GM04503 (cell line): ENCODE data around the gene BFSP2.
"Not testable (repeated sequence)": the region's sequence is repeated elsewhere in the genome, so short reads cannot be mapped to it uniquely, and the experiment has no call there.

ENCODE experiments used
- DNase-seq: peaks from one replicate; pipeline ENCODE4 v3.0.0-alpha.2; 2012; ENCODE audit warnings: low read depth

Gene BFSP2

GRCh38 chr3:133457025-133457424, 57.2 kb downstream of the BFSP2 start:
- no peak for DNase-seq

DNA sequence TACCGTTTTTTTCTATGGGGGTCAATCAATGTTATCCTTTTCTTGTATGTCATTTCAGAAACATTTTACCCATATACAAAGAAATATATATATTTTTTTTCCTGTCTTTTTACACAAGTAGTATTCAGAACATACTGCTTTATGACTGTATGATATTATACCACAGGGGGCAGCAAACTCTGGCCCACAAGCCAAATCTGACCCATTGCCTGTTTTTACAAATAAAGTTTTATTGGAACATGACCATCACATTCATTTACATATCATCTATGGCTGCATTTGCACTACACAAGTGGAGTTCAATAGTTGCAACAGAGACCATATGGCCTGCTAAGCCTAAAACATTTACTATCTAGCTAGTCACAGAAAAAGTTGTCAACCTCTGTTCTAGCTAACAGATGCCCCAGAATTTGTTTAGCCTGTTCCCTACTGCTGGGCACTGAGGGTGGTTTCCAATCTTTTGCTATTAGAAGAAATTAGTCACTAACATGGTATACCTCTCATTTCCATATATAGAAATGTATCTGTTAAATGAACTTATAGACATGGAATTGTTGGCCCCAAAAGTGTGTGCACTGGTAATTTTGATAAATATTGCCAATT, 57.7 kb downstream of the BFSP2 start:
- DNase-seq = no peak

DNA sequence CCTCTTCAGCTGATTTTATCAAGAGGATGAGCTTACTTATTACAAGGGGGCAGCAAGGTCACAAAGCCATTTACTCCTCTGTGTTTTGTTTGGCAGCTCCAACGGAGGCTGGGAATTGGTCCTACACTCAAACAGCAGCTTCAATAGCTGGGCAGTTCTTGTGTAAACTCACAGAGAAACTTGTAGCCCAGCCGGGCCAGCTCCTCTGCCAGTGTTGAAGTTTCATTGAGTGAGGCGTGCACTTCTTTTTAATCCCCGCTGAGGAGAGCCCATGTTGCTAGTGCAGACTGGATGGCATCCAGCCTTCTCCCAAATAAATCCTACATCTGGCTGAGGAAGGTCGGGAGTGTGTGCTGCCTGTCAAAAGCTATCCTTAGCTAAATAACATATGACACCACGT, 59.5 kb downstream of the BFSP2 start:
- DNase-seq = no peak

GRCh38 chr3:133460809-133461208, 61.0 kb downstream of the BFSP2 start:
- DNase-seq = no peak

DNA sequence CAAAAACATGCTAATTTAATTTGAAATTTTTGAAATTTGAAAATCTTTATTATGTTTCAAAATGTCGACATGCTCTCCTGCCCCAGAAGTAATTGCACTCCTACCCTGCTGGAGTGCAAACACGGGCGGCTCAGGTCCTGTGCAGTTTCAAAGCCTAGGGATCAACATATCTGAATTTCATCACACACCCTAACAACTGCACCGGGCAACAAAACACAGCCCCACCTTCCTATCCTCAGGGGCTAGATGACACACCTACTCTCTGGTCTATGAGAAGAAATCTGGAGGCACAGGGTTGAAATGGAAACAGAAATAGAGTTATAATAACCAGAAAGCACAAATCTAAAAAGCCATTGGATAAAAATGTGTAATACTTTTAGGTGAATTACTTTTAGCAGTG, 61.4 kb downstream of the BFSP2 start:
- DNase-seq = no peak

GRCh38 chr3:133463347-133463860, 63.5 kb downstream of the BFSP2 start:
- no peak for DNase-seq

GRCh38 chr3:133464573-133464972, 64.7 kb downstream of the BFSP2 start:
- no peak for DNase-seq

DNA sequence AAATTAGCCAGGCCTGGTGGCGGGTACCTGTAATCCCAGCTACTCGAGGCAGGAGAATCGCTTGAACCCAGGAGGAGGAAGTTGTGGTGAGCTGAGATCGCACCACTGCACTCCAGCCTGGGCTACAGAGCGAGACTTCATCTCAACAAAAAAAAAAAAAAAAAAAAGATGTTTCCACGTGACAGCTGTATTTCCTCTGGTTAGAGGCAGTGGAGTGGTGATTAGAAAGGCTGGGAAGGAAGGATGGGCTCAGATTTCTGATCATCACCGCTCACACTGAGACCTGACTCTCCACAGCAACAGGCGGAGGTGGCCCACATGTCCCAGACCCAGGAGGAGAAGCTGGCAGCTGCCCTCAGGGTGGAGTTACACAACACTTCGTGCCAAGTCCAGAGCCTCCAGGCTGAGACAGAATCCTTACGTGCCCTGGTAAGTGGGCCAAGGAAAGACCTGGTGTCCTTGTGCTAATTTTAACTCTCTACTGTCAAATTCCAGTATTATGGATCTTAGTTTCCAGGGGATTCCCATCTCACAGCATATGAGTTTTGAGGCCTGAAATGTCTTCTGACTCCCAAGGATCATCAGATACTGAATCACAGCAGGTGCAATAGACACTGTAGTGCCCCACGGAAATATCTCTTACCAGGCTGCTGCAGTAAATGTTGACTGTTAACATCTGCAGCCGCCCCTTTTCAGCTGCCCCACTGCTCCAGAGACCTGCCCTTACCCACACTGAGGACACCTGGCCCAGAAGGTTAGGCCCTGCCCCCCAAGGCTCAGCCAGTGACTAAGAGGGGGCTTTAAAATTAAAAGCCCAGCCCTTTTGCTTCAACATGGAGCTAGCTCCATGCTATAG, 66.9 kb downstream of the BFSP2 start:
- DNase-seq = no peak

GRCh38 chr3:133467780-133468179, 67.9 kb downstream of the BFSP2 start:
- no peak for DNase-seq

DNA sequence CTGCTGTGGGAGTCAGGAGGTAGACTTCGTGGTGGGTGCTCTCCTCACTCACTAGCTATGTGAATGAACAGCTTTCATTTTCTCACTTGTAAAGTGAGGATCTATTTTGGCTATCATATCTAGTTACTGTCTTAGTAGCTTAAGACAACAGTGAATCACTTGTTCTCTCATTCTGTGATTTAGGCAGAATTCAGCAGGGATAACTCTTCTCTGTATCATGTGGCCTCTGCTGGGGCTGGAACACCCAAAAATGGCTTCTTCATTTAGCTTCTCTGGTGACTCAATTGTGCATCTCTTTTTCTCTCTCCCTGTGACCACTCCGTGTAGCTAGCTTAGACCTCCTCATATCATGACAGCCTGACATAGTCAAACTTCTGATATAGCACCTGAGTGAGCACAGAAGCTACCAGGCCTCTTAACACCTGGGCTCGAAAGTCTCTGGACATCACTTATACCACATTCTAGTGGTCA, 68.4 kb downstream of the BFSP2 start:
- DNase-seq = no peak

DNA sequence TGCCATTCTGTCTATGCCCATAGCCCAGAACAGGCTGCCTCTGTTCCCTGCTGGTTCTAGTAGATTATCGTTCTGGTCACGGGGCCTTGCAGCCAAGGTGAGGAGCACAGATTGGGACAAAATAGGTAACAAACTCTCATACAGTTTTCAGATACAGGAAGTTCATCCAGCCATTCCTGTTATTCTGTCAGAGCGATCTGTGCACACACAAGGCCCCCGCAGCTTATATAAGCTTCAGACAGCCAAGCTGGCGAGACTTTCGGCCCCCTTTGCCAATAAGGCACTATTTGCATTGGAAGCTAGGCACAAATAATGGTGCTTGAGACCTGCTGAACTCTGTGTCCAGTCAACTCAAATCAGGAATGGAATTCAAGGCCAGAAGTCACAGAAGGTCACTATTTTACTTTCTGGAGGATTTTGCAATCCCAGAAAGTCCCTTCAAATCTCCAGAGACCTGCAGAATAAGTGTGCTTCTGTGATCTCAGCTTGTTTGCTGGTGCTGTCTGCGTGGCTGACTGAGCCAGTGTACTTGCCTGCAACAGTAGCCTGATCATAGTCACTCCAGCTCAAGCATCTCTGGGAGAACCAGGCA, 69.4 kb downstream of the BFSP2 start:
- DNase-seq = no peak

GRCh38 chr3:133472242-133472641, 72.4 kb downstream of the BFSP2 start:
- DNase-seq = no peak

DNA sequence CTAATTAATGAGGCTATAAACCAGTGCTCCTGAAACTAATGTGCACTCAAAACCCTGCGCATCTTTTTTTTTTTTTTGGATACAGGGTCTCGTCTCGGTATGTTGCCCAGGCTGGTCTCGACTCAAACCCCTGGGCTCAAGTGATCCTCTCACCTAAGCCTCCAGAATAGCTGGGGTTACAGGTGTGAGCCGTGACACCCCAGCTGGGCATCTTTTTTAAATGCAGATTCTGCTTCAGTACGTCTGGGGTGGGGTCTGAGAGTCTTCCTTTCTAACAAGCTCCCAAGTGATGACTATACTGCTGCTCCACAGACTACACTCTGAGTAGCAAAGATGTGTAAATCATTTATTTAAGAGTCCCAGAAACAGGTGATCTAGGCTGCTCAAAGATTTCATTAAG, 73.0 kb downstream of the BFSP2 start:
- DNase-seq = no peak

DNA sequence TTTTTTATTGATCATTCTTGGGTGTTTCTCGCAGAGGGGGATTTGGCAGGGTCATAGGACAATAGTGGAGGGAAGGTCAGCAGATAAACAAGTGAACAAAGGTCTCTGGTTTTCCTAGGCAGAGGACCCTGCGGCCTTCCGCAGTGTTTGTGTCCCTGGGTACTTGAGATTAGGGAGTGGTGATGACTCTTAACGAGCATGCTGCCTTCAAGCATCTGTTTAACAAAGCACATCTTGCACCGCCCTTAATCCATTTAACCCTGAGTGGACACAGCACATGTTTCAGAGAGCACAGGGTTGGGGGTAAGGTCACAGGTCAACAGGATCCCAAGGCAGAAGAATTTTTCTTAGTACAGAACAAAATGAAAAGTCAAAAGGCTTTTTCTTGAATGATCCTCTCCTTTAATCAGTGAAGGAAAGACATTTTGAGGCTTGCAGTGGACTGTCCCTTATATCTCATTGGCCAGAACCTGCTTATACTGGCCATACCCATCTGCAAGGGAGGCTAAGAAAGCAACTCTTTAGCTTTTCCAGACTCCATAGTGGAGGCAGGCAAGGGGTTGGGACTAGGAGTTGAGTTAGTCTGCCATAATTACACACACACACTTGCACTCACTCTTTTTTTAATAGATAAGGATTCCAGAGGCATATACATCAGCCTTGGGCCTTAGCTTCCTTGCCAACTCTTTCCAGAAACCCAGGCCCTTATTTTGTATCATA, 73.8 kb downstream of the BFSP2 start:
- not testable (repeated sequence) for DNase-seq

GRCh38 chr3:133474251-133474801, 74.5 kb downstream of the BFSP2 start:
- DNase-seq = no peak

GRCh38 chr3:133474817-133475216, 75.0 kb downstream of the BFSP2 start:
- DNase-seq = no peak

DNA sequence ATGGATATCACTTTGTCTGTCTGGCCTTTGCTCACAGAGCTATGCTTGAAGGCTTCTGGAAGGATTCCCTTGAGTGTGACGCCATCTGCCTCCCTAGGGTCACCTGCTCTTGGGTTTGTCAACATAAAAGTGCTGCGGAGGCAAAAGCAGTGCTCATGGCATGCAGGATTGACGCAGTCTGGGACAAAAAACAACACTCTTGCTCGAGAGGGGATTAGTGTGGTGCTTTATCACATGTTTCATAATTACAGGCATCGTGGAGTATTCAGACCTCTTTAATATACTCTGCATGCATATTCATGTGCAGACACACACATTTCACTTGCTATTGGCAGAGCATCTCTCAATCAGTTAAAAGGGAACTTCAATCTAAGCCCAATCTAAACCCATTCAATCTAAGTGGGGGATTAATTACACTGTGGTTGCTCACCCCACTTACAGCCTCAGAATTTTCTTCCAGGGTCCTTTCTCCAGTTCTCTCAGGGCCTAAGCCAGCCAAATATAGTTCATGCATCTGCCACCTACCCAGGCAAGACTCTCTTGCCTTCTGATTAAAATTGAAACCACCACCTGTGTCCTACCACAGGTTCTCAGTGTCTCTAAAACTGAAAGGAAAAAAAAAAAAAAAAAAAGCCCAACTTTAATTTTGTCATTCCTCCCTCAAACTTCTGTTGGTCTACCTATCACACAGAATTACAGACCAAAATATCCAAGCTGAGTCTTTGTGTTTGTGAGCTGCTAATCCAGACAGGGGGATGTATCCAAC, 75.6 kb downstream of the BFSP2 start:
- DNase-seq = no peak

DNA sequence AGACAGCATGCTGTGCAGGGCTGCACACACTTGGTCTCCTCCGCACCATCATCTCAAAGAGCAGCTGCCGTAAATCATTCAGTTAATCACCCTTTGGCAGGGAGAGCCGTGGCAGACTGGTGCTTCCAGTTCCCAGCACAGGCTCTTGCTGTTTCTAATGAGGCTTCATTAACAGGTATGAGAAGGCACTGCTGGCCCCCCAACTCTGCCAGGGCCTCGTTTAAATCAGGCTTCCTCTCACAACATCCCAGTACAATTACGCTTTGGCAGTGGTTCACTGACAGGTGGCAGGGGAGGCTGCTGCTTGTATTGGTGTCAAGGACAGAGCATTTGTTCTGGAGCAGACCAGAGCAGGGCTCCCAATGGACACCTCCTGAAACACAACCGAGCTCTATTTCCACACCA, 77.1 kb downstream of the BFSP2 start:
- no peak for DNase-seq

DNA sequence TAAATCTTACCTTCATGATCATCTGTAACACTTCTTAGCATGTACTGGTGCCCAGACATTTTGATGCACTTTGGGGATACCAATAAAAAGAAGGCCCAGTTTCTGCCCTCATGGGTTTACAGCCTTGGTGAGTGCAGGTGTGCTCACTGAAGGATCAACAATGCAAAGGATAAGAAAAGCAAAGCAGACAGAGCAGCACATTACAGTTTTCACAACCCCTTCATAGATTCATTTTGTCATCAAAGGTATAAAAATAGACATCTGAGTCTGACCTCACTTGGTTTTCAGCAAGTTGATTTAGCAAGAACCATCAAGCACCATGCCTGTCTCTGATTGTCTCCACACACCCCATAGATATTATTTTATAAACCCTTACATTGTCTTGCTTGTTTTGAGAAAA, 77.6 kb downstream of the BFSP2 start:
- DNase-seq = no peak

DNA sequence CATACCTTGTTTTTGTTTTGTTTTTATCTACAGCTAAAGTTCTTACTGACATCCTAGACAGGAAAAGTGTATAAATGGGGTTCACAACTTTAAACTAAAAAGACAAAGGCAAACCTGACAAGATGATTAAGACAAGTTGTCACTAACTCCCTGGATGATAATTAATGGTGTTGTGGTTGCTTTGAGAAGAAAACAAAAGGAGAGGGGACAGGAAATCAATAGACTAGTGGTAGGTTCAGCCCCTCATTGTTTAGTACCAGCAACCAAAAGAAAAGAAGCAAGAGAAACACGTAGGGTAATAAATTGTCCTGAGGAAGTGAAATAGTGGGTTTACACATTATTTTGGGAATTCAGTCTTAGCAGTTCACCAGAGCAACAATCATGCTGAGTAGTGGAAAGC, 78.8 kb downstream of the BFSP2 start:
- no peak for DNase-seq

DNA sequence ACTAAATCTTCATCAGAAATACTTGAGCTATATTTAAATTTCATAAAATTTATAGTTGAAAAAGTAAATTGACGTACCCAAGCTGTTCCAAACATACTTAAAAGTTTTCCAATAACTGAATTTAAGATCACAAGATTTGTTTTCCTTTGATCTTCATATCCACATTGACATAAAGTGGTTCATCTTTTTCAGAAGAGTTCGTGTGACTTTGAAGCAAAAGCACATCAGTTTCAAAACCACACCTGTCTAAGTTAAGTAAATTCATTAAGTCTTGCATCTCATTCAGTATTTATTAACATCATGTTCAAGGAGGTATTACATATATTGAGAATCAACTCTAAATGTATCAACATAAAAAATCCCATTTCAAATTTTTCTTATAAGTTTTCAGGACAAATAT, 79.5 kb downstream of the BFSP2 start:
- DNase-seq = no peak
